ENCODE results near the gene RAB7A. TPM values are rescaled to one million over a fixed set of nuclear protein-coding genes. Genes with fewer than 3 reads are reported as not detected.

Gene RAB7A
- total RNA-seq, 1 donor from 2014 or later, result 90.3 TPM

DNA sequence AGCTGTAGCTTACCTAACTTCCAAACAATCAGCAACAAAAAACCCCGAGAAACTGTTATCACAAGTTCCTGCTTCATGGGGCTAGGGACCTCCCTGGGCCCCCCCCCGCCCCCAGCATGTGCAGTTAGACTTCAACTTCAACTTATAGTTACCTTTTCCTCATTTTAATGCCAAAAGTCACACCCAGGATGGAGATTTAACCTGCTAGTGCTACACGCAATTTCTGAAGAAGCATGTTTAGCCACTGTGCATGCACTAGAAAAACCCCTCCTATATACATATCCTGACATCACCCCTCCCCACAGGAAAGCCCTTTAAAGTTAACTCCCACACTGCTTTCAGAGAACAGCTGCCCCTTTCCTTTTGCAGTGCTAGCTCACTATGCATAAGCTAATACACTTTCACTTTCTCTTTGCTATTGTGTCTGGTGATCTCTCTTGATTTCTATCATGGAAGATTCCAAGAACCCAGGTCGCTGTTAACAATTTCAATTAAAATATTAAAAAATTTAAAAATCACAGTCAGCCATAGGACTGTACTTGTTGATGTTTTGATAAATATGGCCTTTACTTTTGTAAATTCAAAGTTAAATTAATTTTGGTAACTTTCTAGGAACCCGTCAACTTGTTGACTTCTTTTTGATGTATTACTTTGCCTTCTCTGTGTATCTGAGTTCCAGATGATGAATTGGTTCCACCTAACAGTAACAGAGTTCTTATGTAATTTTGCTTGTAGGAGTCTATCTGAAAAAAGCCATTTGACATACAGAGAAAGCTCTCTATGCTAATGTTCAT lies 78.2 kb downstream of the RAB7A start:
- TF ChIP-seq, protein P1, sequence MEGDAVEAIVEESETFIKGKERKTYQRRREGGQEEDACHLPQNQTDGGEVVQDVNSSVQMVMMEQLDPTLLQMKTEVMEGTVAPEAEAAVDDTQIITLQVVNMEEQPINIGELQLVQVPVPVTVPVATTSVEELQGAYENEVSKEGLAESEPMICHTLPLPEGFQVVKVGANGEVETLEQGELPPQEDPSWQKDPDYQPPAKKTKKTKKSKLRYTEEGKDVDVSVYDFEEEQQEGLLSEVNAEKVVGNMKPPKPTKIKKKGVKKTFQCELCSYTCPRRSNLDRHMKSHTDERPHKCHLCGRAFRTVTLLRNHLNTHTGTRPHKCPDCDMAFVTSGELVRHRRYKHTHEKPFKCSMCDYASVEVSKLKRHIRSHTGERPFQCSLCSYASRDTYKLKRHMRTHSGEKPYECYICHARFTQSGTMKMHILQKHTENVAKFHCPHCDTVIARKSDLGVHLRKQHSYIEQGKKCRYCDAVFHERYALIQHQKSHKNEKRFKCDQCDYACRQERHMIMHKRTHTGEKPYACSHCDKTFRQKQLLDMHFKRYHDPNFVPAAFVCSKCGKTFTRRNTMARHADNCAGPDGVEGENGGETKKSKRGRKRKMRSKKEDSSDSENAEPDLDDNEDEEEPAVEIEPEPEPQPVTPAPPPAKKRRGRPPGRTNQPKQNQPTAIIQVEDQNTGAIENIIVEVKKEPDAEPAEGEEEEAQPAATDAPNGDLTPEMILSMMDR (IDR thresholded peaks at IDR 0.05), result no peak
- peak overlapping the region in 1 of 2 donors; percentile 10 for H3K4me3 ChIP-seq

DNA sequence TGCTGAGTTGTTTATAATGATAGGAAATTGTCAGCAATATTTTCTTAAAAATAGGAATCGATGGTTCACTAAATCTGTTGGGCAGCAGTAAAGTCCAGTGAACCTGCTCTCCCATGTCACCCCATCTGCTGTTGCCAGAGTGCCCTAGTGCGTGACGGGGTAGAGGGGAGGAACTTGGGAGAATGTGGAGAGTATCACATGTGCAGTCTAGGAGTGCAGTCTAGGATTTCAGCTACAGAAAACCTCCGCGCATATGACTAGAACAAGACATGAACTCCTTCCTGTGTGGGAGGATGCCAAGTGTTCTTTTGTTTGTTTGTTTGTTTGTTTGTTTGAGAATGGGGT lies 78.8 kb downstream of the RAB7A start:
- no peak overlapping the region for H3K4me3 ChIP-seq

More for the DNA sequence above, 78.2 kb downstream of the RAB7A start:
- Histone ChIP-seq H3K27ac (no peak overlapping the region), H3K36me3 (peaks cover 16 to 51% of the 10 kb centered on the region in 2 donors), H3K9me3 (no peaks in the 10 kb centered on the region), H3K4me1 (peaks cover 0 to 32% of the 10 kb centered on the region in 2 donors), H3K27me3 (no peaks in the 10 kb centered on the region)
- no peak for DNase-seq (ENCODE audit: low spot score in 2 of 2)
- intact Hi-C loops (cut with DNase I), result no loop called here

DNA sequence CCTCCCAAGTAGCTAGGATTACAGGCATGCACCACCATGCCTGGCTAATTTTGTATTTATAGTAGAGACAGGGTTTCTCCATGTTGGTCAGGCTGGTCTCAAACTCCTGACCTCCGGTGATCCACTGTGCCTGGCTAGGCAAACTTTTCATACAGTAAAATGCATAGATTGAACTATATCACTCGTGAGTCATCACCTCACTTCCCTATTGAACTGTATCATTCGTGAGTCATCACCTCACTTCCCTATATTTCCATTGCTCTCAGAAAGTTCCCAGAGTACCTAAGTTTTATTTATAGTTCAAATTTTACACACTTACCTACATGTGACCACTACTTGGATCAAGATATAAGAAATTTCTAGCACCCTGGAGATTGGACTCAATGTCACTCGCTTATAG lies 79.8 kb downstream of the RAB7A start:
- intact Hi-C loops (cut with DNase I), result no loop called here
- peaks cover 15 to 50% of the 10 kb centered on the region in 2 donors for H3K36me3 ChIP-seq
- no peak for DNase-seq (ENCODE audit: low spot score in 2 of 2)
- TF ChIP-seq, protein P1 (IDR thresholded peaks at IDR 0.05), result no peak
- H3K4me3 ChIP-seq, result no peak overlapping the region
- H3K4me1 ChIP-seq, result peaks cover 0 to 31% of the 10 kb centered on the region in 2 donors
- no peaks in the 10 kb centered on the region for H3K9me3 ChIP-seq
- no peak overlapping the region for H3K27ac ChIP-seq
- no peaks in the 10 kb centered on the region for H3K27me3 ChIP-seq

More for the DNA sequence above, 78.8 kb downstream of the RAB7A start:
- Histone ChIP-seq H3K36me3 (peaks cover 12 to 49% of the 10 kb centered on the region in 2 donors), H3K9me3 (no peaks in the 10 kb centered on the region), H3K27ac (no peak overlapping the region), H3K27me3 (no peaks in the 10 kb centered on the region), H3K4me1 (peaks cover 0 to 37% of the 10 kb centered on the region in 2 donors)
- intact Hi-C loops (cut with DNase I), result no loop called here
- no peak for DNase-seq (ENCODE audit: low spot score in 2 of 2)
- TF ChIP-seq, protein P1 (IDR thresholded peaks at IDR 0.05), result no peak

DNA sequence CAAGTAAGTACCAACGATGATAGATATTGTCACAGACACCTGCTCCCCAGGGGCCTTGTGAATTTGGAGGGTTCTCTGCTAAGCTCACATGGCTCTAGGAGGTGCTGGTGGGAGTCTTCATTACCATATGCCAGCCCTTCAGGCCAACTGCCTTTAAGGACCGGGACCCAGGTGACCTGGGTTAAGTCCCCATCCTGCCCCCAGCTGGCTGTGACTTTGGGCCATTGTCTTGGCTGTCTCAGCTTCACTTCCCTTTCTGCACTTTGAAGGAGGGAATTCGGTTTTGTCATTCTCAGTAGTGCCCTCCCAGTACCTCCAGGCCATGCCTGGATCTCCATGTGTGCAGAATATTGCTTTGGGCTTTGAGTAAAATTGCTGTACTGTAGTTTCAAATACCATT lies 80.6 kb downstream of the RAB7A start:
- peaks cover 0 to 28% of the 10 kb centered on the region in 2 donors for H3K4me1 ChIP-seq
- intact Hi-C loops (cut with DNase I), result no loop called here
- TF ChIP-seq, protein P1 (IDR thresholded peaks at IDR 0.05), result no peak

DNA sequence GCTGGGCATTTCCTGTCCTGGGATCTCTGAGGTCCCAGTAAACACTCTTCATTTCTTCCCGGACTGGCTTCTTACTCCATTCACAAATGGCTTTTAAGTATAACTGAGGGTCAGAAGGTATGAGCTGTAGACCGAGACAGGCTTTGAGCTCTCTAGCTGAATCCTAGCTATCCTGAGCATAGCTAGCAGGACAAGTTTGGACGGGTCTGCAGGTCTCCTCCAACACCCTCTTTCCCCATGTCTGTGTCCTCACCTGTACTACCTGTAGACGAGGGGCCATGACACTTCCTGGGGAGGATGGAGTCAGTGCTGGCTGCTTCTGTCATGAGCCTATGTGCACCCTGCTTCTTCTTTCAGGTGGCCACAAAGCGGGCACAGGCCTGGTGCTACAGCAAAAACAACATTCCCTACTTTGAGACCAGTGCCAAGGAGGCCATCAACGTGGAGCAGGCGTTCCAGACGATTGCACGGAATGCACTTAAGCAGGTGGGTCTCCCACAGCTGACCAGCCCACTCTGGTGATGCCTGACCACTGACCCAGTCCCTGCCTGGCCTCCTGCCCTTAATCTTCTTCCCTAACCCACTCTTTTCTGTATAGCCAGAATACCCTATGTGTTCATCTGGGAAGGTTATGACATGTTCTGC lies 81.3 kb downstream of the RAB7A start:
- peaks cover 0 to 26% of the 10 kb centered on the region in 2 donors for H3K4me1 ChIP-seq
- H3K9me3 ChIP-seq, result no peaks in the 10 kb centered on the region
- H3K27ac ChIP-seq, result peak overlapping the region in 1 of 2 donors; percentile 25
- intact Hi-C loops (cut with DNase I), result no loop called here
- peaks cover 19 to 59% of the 10 kb centered on the region in 2 donors for H3K36me3 ChIP-seq
- TF ChIP-seq, protein P1 (IDR thresholded peaks at IDR 0.05), result no peak
- DNase-seq (ENCODE audit: low spot score in 2 of 2), result no peak
- H3K4me3 ChIP-seq, result no peak overlapping the region
- H3K27me3 ChIP-seq, result no peaks in the 10 kb centered on the region

More for the DNA sequence above, 80.6 kb downstream of the RAB7A start:
- H3K9me3 ChIP-seq, result no peaks in the 10 kb centered on the region
- DNase-seq (ENCODE audit: low spot score in 2 of 2), result no peak
- peak overlapping the region; percentile 0 to 25 for H3K27ac ChIP-seq
- no peaks in the 10 kb centered on the region for H3K27me3 ChIP-seq
- no peak overlapping the region for H3K4me3 ChIP-seq
- peaks cover 15 to 58% of the 10 kb centered on the region in 2 donors for H3K36me3 ChIP-seq

Measured in ascending aorta (tissue), 2 donors.